GM19023 (cell line): ENCODE results near the gene LIN37.
A peak's percentile ranks its signal among the peaks of the same experiment; 100 is the strongest.

ENCODE experiments used
- ATAC-seq: cut with Tn5 transposase; IDR thresholded peaks from one replicate; pipeline ENCODE4 v1.9.1; 2021; ENCODE audit warnings: mild to moderate bottlenecking, moderate library complexity; ENCODE audit not compliant: unreplicated experiment

LIN37 gene

DNA sequence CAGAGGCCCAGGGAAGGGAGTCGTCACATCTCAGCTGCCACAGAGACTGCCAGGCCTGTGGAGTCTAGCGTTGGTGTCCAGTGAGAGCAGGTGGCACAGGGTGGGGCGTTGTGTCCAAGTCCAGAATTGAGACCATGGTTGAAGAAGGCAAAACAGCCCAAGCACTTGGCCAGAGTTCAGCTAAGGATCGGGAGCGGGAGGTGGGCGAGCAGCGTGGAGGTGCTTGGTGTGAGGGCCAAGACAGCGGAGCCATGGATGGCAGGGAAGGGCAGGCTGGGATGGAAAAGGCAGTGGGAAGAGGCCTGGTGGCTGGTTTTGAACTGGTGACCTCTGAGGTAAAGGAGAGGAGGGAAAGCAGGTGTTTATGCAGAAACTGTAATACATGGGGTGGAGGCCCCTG lies 14.1 kb upstream of the LIN37 start:
- ATAC-seq = no peak

DNA sequence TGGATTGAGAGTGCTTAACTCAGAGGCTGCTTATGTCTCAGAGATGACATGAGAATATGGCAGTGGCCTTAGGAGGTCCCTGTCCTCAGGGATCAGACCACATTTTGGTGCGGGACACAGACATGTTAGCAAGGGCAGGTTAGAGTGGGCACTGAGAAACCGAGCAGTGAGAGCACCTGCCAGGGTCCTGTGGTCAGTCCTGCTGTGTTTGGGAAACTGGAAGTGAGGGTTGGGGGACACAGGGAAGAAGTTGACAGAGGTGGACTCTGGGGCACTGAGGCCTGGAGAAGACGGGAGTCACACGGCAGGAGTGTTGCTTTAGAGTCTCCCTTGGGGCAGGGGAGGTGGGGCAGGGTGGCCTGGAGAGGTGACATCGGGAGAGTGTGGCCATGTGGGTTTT lies 13.5 kb upstream of the LIN37 start:
- ATAC-seq = no peak

DNA sequence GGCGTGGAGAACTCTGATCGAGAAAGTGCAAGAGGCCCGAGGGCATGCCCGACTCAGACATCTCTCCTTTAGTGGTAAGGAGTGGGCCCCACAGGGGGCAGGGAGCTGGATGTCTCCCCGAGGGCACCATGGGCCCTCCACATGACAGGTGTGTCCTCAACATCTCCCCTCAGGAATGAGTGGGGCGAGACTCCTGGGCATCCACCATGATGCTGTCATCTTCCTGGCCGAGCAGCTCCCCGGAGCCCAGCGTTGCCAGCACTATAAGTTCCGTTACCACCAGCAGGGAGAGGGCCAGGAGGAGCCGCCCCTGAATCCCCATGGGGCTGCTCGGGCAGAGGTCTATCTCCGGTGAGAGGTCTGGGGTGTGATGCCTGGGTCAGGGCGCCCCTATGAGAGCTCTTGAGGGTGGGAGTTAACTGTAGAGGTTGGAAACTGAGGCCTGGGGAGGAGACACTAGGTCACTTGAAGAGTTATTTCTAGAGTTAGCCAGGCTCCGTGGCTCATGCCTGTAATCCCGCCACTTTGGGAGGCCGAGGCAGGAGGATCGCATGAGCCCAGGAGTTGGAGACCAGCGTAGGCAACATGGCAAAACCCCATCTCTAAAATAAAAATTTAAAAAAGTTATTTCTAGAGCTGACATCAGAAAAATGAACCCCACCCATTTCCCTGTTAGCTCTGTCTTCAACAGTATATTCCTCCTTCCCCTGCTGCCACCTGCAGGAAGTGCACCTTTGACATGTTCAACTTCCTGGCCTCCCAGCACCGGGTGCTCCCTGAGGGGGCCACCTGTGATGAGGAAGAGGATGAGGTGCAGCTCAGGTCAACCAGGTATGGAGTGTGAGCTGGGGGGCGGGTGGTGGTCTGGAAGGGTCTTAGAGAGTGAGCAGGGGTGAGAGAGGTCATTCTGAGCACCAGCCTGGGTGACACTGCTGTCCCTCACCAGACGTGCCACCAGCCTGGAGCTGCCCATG lies 11.2 kb upstream of the LIN37 start:
- no peak for ATAC-seq

DNA sequence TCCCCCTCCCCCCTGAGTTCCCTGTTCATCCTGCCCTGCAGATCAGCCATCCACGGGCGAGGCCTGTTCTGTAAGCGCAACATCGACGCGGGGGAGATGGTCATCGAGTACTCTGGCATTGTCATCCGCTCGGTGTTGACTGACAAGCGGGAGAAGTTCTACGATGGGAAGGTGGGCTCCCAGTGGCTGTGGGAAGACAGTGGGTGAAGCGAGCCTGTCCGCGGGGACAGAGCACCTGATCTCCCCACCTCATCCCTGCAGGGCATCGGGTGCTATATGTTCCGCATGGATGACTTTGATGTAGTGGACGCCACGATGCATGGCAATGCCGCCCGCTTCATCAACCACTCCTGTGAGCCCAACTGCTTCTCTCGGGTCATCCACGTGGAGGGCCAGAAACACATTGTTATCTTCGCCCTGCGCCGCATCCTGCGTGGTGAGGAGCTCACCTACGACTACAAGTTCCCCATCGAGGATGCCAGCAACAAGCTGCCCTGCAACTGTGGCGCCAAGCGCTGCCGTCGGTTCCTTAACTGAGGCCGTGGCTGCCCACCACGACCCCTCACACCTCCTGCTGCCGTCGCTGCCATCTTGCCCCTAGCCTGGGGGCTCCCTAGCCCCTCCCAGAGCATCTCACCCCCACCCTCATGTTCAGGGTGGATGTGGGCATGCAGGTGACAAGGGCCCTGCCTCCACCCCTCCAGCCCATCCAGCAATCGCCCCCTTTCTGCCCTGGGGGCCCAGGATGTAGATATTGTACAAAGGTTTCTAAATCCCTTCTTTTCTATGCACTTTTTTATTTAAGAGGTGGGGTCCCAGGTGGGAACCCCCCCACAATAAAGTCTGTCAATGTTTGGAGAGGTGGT lies 10.1 kb upstream of the LIN37 start:
- no peak for ATAC-seq

DNA sequence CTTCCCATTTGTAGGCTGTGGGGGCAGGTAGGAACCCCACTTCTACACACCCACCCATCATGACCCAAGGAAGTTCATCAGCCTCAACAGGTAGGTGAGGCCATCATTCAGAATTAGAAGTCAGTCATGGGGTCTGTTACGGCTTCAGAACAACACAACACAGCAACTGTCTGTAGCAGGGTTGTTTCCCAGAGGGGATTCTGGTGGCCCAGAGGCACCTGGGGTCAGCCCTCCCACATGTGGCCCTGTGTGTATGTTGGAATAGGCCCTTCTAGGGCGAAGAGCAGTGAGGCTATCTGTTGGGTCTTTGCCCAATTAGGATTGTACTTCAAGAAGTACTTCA lies 9.5 kb upstream of the LIN37 start:
- ATAC-seq = no peak

DNA sequence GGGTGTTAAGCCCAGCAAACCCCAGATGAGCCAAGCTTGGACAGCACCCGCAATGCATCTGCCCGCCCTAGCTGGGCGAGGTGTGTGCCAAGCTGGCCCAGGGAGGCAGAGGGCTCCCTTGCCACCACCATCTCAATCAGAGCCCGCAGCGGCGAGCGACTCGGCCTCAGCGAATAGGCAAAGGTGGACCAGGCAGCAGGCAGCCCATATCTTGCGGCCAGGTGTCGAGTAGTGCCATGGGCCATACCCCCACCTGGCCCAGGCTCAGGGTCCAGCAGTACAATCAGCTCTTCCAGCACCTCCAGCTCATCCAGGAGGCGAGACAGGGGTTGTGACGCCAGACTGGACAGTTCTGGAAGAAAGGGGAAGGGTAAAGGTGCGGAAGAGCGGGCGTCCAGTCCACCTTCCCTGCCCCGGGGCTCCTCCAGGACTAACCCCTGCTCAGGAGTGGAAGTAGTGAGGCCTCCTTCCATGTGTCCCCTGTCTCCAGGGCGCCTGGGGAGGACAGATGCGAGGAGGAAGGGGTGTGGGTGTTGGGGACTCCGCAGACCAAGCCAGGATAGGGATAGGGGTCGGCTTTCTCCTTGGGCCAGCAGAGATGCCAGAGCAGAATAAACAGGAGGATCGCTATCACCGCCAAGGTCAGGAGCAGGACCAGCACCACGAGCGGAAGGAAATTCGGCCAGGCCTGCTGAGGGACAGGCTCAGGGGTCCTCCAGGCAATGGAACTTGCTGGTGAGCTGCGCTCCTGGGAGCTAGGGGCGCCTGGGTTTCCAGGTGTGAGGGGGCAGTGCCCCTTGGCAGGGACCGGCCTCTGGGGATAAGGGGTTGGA lies 8.9 kb upstream of the LIN37 start:
- ATAC-seq = no peak

DNA sequence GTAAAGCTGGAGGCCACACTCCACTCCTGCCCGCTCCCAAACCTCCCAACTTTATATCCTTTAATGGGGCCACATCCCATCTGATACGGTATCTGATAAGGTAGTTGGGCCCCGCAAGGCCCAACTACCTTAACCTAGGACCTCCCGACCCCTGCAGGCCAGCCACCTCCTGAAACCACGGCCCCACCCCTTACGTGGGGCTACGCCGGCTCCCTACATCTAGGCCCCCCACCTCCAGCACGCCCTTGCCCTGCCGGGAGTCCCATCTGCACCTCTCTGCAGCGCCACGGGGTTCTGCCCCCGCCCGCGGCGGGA lies 8.3 kb upstream of the LIN37 start:
- ATAC-seq = peak; percentile 7

DNA sequence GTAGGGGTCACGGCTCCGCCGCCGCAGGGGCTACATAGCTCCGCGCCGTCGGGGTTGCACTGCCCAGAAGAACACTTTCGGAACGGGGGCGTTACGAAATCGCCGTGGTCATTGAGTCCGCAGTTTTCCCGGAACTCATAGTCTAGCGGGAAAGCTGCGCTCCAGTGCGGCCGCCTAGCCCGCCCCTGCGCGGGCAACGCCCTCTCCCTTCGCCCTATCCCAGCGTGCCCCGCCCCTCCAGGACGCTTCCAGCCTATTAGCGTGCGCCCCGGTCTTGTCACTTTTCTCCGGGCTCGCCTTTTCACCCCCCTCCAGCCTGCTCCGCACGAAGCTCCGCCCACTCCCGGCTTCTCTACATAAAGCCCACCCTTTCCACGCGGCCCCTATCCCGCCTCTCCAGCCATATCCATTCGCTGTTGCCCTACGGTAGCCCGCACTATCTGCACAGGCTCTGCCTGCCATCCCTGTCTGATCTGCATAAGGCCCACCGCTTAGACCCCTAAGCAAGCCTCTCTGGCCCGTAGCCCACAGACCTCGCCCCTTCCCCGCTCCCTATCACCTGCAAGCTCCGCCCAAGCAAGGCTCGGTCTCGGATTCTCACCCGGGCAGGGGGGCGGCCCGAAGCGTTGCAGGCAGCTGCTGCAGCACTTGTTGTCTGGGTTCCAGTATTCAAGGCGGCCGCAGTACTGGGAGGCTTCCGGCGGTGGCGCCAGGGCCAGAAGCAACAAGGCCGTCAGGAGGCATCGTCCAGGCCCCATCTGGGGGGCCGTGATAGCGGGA lies 7.8 kb upstream of the LIN37 start:
- peak; percentile 63 for ATAC-seq

DNA sequence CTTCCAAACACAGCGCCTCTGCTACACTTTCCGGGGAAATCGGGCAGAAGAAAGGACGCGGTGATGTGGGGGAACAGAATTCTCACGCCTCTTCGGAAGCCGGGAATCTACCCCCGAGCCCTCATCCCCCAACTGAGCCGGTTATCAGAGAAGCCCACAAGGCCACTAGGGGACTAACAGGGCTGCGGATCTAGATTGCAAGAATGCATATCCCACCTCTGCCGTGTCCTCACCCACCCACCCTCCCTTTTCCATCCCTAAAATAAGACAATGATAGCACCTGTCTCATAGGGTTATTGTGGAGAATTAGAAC lies 7.2 kb upstream of the LIN37 start:
- ATAC-seq = no peak

DNA sequence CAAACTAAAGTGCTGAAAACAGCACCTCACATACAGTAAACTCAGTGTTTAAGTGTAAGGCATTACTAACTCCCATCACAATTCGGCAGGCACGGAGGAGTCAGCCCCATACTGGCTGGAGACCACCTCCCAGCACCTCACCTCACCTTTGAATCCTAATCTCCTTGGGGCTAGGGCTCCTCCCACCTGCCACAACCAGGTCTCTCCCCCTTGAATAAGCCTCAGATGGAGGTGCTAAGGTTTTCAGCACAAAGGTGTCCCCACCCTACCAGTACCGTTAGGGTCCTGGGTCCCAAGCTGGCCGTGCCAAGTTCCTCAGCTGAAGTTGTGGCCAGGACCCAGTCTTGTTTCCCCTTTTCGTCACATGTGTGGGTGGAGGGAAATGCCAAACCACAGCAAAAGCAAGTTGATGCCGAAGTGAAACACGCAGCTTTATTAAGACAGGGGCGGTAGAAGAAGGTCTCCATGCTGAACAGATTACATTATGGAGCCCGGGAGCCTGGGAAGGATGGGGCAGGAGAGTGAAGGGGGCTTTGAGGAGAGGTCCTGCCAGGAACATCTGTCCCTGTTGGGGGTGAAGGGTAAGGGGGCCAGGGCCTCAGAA lies 6.2 kb upstream of the LIN37 start, which contains the start of gene IGFLR1:
Gene IGFLR1, minus strand, starts transcription at position 332 of the 604 bp plus-strand sequence. CDS start 1,272 bp downstream, outside the sequence.
- no peak for ATAC-seq

DNA sequence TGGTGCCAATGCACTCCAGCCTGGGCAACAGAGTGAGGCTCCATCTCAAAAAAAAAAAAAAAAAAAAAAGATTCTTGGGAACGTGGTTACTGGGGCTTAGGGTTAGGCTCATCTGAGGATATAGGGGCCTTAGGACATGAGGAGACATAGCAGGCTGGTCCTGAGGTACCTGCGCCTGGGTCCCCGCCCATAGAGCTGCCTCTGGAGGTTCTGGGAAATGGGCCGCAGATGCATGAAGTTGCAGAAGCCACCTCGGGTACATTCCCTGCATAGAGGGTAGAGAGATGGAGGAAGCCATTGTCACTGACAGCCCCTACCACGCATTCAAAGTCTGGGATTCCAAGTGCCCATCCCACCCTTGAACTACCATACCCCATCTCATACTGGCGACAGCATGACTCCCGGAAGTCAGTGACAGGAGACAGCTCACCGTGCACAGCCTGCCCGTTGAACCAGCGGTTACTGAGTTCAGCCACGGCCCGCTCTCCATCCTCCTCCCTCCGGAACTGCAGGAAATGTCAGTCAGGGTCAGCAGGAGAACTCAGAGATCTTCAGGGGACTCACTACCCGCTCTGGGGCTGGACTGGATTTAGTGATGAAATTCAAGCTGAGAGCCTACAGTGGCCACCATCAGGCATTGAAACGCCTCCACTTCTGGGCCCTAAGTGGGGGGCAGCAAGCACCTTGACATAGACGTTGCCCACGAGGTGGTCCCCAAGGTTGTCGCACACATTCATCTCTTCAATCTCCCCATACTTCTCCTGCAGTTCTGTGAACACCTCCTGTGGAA lies 4.5 kb upstream of the LIN37 start:
- ATAC-seq = no peak

DNA sequence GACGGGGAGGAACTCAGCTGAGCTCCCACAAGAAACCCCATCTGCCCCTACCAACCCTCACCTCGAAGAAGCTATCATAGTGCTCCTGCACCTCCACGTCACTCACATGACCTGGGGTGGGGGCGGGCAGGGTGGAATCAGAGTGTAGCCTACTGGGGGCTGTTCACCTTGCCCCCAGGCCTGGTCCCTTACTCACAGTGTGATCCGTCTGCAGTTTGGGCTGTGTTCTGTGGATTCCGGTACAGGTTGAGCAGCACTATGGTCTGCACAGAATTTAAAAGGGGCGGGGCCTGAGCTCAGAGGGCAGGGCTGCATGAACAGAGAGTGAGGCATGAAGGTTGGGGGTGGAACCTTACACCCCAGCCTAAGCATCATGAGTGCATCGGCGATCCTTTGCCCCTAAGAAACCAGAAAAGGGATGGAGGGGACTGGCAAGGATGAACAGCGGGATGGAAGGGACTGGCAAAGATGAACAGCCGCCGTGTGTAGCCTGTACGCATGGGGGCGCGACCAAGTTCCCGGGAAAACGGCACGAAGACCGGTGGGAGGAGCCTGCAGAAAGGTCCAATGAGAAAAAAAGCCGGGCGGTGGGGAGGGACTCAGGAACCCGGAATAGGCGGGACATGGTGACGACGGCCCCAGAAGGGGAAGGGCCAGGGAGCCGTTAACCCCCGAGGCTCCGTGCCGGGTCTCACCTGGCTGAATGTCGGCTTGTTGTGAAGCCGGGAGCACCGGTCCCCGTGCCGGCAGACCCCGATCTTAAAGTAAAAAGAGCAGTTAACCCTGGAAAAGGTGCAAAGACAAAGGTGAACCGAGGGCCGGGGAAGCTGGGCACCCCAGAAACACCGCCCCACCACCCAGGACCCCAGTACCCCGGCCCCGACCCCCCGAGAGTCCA lies 3.7 kb upstream of the LIN37 start:
- ATAC-seq = peak; percentile 37

DNA sequence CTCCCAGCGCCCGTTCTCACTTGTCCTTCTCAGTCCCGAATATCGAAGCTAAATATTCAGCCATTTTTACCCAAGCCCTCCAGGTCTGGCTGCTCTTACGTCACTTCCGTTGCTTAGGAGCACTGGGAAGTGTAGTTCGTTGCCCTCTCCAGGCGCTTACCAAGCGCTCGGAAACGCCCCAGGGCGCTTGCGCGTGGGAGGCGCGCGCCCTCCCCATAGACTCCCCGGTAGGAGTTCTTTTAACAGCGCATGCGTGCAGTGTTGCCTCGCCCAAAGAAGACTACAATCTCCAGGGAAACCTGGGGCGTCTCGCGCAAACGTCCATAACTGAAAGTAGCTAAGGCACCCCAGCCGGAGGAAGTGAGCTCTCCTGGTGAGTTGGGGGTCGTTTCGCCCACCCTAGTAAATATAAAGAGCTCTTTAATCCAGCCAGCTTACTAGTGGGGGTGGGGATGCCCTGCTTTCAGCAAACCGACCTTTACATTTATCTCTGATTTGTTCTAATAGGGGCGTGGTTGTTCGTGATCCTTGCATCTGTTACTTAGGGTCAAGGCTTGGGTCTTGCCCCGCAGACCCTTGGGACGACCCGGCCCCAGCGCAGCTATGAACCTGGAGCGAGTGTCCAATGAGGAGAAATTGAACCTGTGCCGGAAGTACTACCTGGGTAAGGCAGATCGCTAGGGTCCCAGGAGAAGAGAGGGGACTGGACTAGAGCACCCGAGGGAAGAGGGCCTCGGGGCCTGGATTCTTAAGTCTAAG lies 2.9 kb upstream of the LIN37 start, which contains the start of the genes PSENEN and U2AF1L4:
Gene PSENEN, plus strand, starts transcription at position 324 of the 759 bp plus-strand sequence. Its CDS starts 280 bp downstream, at position 604.
Gene U2AF1L4, minus strand, starts transcription at position 91 of the 759 bp plus-strand sequence. Its CDS starts 27 bp downstream, at position 64.
- peak; percentile 44 for ATAC-seq

DNA sequence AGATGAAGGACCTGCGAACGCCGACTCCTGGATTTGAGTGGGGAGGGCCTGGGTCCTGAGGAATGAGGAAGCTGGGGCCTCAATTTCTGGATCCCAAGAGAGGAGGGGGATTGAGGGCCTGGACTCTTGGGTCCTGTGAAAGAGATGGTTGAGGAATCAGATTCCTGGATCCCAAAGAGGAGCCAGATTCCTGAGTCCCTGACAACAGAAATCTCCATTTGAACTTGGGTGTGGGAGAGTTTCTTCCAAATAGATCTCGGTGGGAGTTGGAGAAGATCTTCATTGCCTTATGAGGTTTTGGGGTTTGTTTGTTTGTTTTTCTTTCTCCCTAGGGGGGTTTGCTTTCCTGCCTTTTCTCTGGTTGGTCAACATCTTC lies 2.3 kb upstream of the LIN37 start:
- ATAC-seq = no peak

DNA sequence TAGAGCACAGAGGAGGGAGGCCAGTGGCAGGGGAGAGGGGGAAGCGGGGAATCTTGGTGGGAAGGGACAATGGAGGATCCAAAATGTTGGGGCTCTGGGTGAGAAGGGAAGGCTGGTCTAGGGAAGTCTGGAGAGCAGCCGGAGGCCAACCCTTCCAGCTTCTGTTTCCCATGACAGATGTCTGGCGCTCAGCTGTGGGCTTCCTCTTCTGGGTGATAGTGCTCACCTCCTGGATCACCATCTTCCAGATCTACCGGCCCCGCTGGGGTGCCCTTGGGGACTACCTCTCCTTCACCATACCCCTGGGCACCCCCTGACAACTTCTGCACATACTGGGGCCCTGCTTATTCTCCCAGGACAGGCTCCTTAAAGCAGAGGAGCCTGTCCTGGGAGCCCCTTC lies 1.8 kb upstream of the LIN37 start:
- ATAC-seq = no peak

DNA sequence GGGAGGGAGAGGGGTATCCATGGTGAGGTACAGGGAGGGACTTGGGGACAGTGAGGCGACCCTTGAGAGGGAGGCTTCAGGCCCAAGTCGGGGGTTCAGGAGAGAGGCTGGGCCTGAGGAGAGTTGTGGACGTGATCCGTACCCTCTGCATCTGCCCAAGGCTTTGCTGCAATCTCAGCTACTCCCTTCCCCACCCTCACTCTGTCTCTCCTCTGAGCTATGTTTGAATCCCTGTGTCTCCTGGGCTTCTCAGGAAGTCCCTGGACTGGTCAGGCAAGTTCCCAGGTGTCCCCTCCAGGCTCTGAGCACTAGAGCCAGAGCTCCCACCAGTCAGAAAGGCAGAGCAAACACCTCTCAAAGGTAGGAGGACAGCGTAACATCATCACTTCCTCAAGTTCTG lies 1.8 kb downstream of the LIN37 start:
- ATAC-seq = no peak
